Right atrium auricular region (tissue), 2 donors: Measurements from ENCODE around the gene TAS2R40. TPM values are rescaled to one million over a fixed set of nuclear protein-coding genes. Genes with fewer than 3 reads are reported as not detected.

Experiments
- DNase-seq: peaks from one replicate; pipeline ENCODE4 v3.0.0-alpha.2; 2019; ENCODE audit warnings: low spot score
- H3K27ac ChIP-seq, 2 donors: fragments of 200-600 bp; sonication (generic); 1 replicate in 1 of 2; 2 replicates in 1 of 2; pipeline ENCODE4 v1.5.1; 2016 to 2019
- H3K27me3 ChIP-seq, 2 donors: fragments of 200-600 bp; sonication (generic); one replicate each; pipeline versions ENCODE4 v1.5.1 to v1.6.0; 2017 to 2019
- H3K36me3 ChIP-seq: fragments of 200-600 bp; sonication (generic); one replicate; pipeline ENCODE4 v1.5.1; 2016
- H3K4me1 ChIP-seq, 2 donors: fragments of 200-600 bp; sonication (generic); one replicate each; pipeline versions ENCODE4 v1.5.1 to v1.6.0; 2017 to 2019
- H3K4me3 ChIP-seq, 2 donors: fragments of 200-600 bp; sonication (generic); 1 replicate in 1 of 2; 2 replicates in 1 of 2; pipeline ENCODE4 v1.5.1; 2017 to 2019; ENCODE audit warnings: mild to moderate bottlenecking in 1 of 2, moderate library complexity in 1 of 2
- H3K9me3 ChIP-seq, 2 donors: fragments of 200-600 bp; sonication (generic); one replicate each; pipeline ENCODE4 v1.5.1; 2019
- total RNA-seq, 2 donors: library from RNA; depleted of rRNA; stranded (reverse); fragments of >200 nt; gene quantifications; one replicate each; pipeline ENCODE4 v1.1.0, GENCODE V29; 2016
- TF ChIP-seq, protein P1 (sequence below), 2 donors: fragments of 200-600 bp; sonication (generic); IDR thresholded peaks; one replicate each; pipeline ENCODE4 v1.5.1; 2019; ENCODE audit warnings: antibody characterized with exemption in 2 of 2

TAS2R40 gene
- total RNA-seq, 2 donors from 2014 or later: not detected

DNA sequence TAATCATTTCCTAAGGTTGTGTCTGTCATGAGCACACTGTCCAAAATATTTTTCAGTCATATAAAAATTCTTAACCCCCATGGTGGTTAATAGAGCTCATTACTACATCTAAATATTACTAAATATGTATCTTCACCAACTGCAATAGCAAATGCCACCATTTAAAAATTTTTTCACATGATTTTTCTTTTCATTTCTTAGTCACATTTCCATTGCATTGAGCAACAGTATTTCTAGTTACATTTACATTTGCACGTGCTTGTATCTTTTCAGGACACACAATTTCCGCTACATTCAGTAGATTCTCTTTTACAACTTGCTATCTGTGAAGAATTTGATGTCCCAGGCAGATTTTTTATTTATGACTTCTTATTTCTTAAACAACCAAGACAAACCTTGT, 5.2 kb upstream of the TAS2R40 start:
- H3K4me3 ChIP-seq: no peak overlapping the region
- H3K4me1 ChIP-seq: no peaks in the 10 kb centered on the region
- H3K27ac ChIP-seq: no peak overlapping the region
- H3K27me3 ChIP-seq: no peaks in the 10 kb centered on the region
- no peaks in the 10 kb centered on the region for H3K9me3 ChIP-seq
- no peaks in the 10 kb centered on the region for H3K36me3 ChIP-seq
- TF ChIP-seq, protein P1, sequence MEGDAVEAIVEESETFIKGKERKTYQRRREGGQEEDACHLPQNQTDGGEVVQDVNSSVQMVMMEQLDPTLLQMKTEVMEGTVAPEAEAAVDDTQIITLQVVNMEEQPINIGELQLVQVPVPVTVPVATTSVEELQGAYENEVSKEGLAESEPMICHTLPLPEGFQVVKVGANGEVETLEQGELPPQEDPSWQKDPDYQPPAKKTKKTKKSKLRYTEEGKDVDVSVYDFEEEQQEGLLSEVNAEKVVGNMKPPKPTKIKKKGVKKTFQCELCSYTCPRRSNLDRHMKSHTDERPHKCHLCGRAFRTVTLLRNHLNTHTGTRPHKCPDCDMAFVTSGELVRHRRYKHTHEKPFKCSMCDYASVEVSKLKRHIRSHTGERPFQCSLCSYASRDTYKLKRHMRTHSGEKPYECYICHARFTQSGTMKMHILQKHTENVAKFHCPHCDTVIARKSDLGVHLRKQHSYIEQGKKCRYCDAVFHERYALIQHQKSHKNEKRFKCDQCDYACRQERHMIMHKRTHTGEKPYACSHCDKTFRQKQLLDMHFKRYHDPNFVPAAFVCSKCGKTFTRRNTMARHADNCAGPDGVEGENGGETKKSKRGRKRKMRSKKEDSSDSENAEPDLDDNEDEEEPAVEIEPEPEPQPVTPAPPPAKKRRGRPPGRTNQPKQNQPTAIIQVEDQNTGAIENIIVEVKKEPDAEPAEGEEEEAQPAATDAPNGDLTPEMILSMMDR (IDR thresholded peaks at IDR 0.05): no peak
- DNase-seq: no peak

DNA sequence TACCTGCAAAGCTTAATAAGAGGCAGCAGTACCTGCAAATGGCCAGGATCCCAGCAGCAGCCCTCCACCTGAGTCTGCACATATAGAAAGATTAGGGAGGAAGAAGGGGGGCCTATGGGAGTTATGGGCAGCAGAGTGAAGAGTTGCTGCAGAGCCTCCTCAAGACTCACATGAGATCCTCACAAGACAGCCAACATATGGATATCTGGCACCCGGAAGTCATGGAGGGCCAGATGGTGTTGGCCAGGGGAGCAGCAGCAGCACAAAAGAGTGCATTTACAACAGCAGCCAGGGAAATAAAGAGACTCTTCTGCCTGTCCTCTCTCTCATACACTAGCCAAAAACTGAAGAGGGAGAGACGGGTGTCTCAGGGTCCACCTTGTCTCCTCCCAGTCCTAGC, 4.0 kb upstream of the TAS2R40 start:
- H3K36me3 ChIP-seq: no peaks in the 10 kb centered on the region
- H3K4me3 ChIP-seq: no peak overlapping the region
- H3K9me3 ChIP-seq: no peaks in the 10 kb centered on the region
- no peaks in the 10 kb centered on the region for H3K4me1 ChIP-seq
- DNase-seq: no peak
- TF ChIP-seq, protein P1 (IDR thresholded peaks at IDR 0.05): no peak
- H3K27me3 ChIP-seq: no peaks in the 10 kb centered on the region
- H3K27ac ChIP-seq: no peak overlapping the region

DNA sequence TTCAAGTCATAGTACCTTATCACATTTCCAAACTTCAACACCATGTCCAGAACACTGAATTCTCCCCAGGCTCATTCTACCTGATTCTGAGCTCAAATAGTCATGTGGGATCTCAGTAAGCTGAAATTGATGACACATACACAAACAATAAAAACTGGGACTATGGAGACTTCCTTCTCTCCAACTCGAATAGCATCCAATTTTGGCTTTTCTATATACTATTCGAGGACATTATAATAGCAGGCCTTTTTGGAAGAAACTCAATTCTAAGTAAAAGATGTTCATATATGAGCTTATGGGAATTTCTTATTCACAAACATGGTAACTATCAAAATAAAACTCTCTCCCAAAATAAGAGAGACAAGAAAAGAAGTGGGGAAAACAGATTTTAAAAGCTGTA, 551 bp upstream of the TAS2R40 start:
- DNase-seq: no peak
- Histone ChIP-seq H3K9me3 (no peaks in the 10 kb centered on the region), H3K36me3 (no peaks in the 10 kb centered on the region), H3K27me3 (no peaks in the 10 kb centered on the region), H3K27ac (no peak overlapping the region), H3K4me3 (no peak overlapping the region), H3K4me1 (no peaks in the 10 kb centered on the region)
- TF ChIP-seq, protein P1 (IDR thresholded peaks at IDR 0.05): no peak

DNA sequence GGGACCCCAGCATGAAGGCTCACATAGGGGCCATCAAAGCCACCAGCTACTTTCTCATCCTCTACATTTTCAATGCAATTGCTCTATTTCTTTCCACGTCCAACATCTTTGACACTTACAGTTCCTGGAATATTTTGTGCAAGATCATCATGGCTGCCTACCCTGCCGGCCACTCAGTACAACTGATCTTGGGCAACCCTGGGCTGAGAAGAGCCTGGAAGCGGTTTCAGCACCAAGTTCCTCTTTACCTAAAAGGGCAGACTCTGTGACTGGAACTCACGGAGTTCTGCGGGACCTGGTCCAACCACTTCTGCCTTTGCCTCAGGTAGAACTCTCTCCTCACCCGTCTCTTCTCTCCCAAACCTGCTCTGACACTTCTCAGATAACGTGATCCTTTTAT, 945 bp downstream of the TAS2R40 start:
- no peaks in the 10 kb centered on the region for H3K4me1 ChIP-seq
- TF ChIP-seq, protein P1 (IDR thresholded peaks at IDR 0.05): no peak
- H3K27ac ChIP-seq: no peak overlapping the region
- no peak overlapping the region for H3K4me3 ChIP-seq
- no peaks in the 10 kb centered on the region for H3K27me3 ChIP-seq
- H3K36me3 ChIP-seq: no peaks in the 10 kb centered on the region
- DNase-seq: no peak
- no peaks in the 10 kb centered on the region for H3K9me3 ChIP-seq

DNA sequence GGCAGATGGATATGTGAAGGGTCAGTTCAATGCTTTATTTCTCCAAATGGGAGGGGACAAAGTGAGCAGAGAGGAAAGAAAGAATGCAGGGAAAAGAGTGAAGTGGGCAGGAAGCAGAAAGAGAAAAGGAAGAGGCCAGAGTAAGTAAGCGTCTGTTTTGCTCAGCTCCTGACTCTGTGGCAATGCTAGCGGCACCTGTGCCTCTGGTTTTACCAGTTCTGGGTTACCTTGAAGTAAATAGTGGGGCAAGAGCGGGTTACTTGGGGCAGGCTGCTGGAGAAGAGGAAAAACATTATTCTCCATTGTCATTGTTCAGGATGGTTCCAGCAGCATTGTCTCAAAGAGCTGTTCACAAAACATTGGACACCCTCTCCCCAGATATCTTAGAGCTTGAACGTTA, 1.9 kb downstream of the TAS2R40 start:
- no peak overlapping the region for H3K27ac ChIP-seq
- TF ChIP-seq, protein P1 (IDR thresholded peaks at IDR 0.05): no peak
- H3K4me3 ChIP-seq: no peak overlapping the region
- H3K27me3 ChIP-seq: no peaks in the 10 kb centered on the region
- no peak for DNase-seq
- H3K4me1 ChIP-seq: no peaks in the 10 kb centered on the region
- no peaks in the 10 kb centered on the region for H3K36me3 ChIP-seq
- no peaks in the 10 kb centered on the region for H3K9me3 ChIP-seq

DNA sequence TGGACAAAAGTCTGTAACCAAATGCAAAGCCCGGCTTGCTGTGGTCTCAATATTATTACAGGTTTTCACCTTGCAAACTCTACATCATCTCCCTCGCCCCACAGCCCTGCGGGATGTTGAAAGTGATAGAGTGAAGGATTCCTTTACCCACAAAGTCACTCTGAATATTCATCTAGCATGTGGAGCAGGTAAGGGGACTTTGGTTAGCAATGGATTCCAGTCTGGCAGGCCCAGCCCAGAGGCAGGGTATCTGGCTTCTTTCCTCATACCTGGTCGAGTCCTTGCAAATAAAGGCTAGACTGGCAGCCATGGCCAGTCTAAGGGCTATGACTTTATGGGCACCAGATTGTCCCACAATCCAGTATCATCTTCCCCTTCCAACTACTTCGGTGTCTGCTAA, 3.2 kb downstream of the TAS2R40 start:
- no peak for DNase-seq
- TF ChIP-seq, protein P1 (IDR thresholded peaks at IDR 0.05): no peak

More for the DNA sequence above, 3.2 kb downstream of the TAS2R40 start:
- no peaks in the 10 kb centered on the region for H3K36me3 ChIP-seq
- H3K4me1 ChIP-seq: no peaks in the 10 kb centered on the region
- no peak overlapping the region for H3K27ac ChIP-seq
- H3K9me3 ChIP-seq: no peaks in the 10 kb centered on the region
- H3K4me3 ChIP-seq: no peak overlapping the region
- no peaks in the 10 kb centered on the region for H3K27me3 ChIP-seq
